GM19239 (cell line): ENCODE measurements around the gene MGAT2.
"Not testable (repeated sequence)": the region's sequence is repeated elsewhere in the genome, so short reads cannot be mapped to it uniquely, and the experiment has no call there.

Experiments
- DNase-seq: peaks from one replicate; pipeline ENCODE4 v3.0.0; 2011; ENCODE audit warnings: low spot score; ENCODE audit not compliant: insufficient read length
- FAIRE-seq: peaks from 2 replicates; lab custom pipeline; 2011; peaks lifted over from hg19 to GRCh38; lab: Jason Lieb, UNC

The MGAT2 gene

GRCh38 chr14:49641697-49642129 lies 21.1 kb downstream of the MGAT2 start:
- DNase-seq (no peak), FAIRE-seq (peak; percentile 84)

DNA sequence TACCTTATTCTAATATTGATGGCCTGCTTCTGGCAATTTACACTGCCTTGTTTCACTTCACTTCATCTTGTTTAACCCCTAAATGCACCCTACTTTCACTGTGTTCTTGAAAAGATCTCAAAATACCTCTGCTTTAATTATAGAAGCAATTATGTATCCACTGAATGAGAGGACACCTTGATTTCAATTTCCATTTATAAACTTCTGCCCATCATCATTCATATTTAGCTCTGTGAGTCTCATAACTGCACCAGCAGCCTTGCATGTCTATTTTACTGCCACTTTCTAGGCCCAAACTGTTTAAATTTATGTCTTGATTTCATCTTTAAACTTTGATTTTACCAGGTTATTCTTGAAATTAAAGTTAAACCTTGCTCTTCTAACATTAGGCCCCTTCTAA lies 21.6 kb downstream of the MGAT2 start:
- no peak for FAIRE-seq
- no peak for DNase-seq

DNA sequence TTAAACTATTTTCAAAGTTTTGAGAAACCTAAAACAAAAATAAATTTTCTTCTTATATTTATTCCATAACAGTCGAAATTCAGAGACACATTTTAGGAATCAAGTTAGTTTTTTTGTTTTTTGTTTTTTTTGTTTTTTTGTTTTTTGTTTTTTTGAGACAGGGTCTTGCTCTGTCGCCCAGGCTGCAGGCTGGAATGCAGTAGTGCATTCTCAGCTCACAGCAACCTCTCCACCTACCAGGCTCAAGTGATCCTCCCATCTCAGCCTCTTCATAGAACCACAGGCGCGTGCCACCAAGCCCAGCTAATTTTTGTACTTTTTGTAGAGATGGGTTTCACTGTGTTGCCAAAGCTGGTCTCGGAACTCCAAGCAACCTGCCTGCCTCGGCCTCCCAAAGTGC lies 32.9 kb downstream of the MGAT2 start:
- no peak for DNase-seq
- no peak for FAIRE-seq

- DNase-seq: no peak
- FAIRE-seq: no peak
Observed at GRCh38 chr14:49654511-49654910, 33.9 kb downstream of the MGAT2 start.

DNA sequence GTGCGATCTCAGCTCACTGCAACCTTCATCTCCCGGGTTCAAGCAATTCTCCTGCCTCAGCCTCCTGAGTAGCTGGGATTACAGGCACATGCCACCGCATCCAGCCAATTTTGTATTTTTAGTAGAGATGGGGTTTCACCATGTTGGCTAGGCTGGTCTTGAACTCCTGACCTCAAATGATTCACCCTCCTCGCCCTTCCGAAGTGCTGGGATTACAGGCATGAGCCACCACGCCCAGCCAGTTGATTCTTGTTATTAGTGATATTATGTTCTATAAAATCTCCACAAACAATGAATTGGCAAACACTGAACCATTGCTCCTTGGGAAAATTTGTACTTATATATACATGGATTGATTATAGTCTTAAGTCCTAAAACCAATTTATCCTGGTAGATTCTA lies 36.9 kb downstream of the MGAT2 start:
- DNase-seq, FAIRE-seq: not testable (repeated sequence)

GRCh38 chr14:49659526-49660455 lies 39.2 kb downstream of the MGAT2 start:
- DNase-seq (no peak), FAIRE-seq (no peak)

- FAIRE-seq (no peak), DNase-seq (no peak)
Observed at GRCh38 chr14:49670475-49670874, 49.9 kb downstream of the MGAT2 start.
